Measurements from ENCODE around the gene TBCA.

TBCA gene, protein sequence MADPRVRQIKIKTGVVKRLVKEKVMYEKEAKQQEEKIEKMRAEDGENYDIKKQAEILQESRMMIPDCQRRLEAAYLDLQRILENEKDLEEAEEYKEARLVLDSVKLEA

DNA sequence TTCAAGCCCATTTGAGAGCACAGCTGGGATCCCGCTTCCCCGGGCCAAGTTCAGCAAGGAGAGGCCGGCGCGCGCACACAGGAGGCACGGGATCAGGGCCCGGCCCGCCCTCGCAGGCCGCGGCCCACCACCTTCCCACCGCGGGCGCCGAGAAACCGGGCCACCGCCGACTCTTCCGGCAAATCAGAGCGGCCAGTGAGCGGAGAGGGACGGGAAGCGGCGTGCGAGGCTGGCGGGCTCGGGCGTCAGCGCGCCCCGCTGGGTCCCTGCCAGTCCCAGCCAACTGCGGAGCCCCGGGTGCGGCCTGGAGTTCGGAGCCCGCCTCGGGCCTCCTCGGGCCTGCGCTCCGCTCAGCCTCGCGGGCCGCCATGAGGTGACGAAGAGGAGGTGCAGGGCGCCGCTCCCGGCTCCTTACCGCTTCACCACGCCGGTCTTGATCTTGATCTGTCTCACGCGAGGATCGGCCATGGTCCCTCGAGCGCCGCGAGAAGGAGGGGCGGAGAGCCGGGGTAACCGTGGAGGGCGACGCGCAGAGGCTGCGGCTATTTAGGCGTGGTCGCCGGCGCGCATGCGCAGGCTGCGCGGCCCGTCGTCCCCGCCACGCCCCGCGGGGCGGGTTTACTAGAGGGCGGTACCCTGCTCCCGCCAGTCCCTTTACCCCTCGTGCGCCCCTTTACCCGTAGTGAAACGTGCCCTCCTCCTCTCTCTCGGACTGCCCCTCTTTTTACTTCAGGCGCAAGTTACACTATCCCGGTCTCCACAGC, at the start of gene TBCA:
Gene TBCA (minus strand): TSS at position 550 of the 764 bp plus-strand sequence. CDS start 82 bp downstream, at position 468.
- DNase-seq (ENCODE audit: low spot score): peak; percentile 90

DNA sequence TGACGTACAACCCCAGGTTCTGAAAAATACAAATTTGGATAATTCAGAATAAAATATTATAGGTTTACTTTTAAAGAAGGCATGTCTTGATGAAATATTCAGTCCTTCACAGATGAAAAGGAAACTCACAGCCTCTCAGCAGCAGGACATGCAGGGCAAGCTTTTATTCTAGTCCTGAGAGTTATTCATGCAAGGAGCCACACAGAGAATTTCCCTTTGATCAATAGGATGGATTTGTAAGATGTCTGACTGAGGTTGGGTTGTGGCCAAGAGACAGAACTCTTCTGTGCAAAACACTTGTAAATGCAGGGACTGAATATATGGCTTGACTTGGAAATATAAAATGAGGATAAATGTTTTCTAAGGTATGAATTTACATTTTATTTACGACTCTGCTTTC, 48.8 kb upstream of the TBCA start:
- DNase-seq (ENCODE audit: low spot score): no peak

DNA sequence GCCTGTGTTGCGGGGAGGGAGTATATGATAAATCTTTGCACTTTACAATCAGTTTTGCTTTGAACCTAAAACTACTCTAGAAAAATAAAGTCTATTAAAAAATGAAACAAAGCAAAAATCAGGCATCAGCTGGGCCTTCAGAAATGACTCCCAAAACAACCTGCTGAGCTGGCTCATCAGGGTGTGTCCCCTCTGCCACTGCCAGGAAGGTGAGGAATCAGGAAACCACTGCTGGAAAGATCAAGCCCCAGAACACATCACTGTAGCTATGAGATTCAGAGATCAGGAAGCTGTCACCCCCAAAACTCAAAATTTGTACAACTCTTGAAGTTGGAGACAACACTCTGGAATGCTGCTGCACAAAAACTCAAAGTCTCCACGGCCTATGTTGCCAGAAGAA, 40.5 kb upstream of the TBCA start:
- DNase-seq (ENCODE audit: low spot score): no peak

DNA sequence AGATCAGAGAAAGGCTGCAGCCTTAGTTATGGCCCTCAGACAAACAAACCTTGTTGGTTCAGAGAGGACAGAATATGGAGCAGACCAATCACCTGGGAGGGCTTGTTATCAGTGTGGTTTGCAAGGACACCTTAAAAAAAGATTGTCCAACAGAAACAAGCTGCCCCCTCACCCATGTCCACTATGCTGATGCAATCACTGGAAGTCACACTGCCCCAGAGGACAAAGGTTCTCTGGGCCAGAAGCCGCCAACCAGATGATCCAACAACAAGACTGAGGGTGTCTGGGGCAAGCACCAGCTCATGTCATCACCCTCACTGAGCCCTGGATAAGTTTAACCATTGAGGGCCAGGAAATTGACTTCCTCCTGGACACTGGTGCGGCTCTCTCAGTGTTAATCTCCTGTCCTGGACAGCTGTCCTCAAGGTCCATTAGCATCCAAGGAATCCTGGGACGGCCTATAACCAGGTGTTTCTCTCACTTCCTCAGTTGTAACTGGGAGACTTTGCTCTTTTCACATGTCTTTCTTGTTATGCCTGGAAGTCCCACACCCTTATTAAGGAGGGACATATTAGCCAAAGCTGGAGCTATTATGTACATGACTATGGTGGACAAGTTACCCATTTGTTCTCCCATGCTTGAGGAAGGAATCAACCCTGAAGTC, 36.9 kb upstream of the TBCA start:
- no peak for DNase-seq (ENCODE audit: low spot score)

DNA sequence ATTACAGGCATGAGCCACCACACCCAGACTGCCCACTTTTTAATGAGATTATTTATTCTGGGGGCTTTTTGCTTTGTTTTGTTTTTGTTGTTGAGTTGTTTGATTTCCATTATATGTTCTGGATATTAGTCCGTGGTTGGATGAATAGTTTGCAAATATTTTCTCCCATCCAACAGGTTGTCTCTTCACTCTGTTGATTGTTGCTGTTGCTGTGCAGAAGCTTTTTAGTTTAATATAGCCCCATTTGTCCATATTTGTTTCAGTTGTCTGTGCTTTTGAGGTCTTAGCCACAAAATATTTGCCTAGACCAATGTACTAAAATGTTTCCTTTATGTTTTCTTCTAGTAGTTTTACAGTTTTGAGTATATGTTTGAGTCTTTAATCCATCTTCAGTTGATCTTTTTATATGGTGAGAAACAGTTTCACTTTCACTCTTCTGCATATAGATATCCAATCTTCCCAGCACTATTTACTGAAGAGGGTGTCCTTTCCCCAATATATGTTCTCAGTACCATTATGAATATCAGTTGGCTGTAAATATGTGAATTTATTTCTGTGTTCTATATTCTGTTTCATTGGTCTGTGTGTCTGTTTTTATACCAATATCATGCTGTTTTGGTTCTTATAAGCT, 30.2 kb upstream of the TBCA start:
- DNase-seq (ENCODE audit: low spot score): no peak

DNA sequence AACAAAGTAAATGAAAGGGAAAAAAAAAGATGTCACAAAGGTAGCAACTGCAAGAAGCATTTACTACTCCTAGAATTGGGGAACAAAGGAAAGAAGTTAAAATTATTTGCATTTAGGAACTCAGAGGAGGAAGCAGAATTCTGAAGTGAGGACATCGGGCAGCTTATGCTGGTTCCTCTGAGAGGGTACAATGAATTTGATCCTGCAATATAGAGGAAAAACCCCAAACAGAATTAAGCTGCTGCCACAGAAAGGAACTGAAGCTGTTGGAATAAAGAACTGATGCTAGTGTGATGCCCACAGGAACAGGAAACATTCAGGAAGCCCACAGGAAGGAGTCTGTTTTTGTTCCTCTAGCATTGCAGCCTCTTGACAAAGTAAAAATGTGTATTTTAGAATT, 22.3 kb upstream of the TBCA start:
- no peak for DNase-seq (ENCODE audit: low spot score)

DNA sequence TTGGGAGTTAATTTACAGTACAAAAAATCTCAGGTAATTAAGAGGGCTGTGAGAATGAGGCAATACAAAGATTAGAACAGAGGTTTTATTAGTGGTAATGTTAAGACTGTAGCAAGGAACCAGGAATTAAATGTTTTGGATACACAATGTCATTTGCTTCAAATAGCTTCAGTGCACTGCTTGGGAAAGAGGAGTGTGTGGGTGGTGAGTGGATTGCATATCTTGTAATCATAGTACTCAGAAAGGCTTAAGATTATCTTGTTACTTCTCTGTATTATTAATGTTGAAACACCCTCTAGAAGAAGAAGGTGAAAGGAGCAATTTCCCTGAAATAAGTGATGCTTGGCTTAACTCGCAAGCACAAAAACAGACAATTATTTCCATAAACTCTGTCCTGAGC, 21.0 kb upstream of the TBCA start:
- DNase-seq (ENCODE audit: low spot score): no peak

DNA sequence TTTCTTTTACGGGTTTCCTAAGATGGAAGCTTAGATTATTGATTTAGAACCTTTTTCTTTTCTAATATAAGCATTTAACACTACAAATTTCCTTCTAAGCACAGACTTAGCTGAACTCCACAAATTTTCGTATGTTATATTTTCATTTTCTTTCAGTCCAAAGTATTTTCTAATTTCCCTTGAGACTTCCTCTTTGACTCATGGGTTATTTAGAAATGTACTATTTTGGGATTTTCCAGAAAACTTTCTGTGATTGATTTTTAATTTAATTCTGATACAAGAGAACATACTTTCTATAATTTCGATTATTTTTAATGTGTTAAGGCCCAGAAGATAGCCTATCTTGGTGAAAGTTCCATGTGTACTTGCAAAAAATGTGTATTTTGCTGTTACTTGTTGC, 19.7 kb upstream of the TBCA start:
- no peak for DNase-seq (ENCODE audit: low spot score)

DNA sequence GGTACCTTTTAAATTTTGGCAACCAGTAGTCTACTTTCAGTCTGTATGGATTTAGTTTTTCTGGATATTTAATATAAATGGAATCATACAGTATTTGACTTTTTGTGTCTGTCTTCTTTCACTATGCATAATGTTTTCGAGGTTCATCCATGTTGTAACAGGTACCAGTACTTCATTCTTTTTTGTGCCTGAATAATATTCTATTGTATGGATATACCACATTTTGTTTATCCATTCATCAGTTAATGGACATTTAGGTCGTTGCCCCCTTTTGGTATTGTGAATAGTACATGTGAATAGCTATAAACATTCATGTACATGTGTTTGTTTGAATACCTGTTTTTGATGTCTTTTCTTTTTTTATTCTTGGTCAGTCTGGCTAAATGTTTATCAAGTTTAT, 19.1 kb upstream of the TBCA start:
- no peak for DNase-seq (ENCODE audit: low spot score)

DNA sequence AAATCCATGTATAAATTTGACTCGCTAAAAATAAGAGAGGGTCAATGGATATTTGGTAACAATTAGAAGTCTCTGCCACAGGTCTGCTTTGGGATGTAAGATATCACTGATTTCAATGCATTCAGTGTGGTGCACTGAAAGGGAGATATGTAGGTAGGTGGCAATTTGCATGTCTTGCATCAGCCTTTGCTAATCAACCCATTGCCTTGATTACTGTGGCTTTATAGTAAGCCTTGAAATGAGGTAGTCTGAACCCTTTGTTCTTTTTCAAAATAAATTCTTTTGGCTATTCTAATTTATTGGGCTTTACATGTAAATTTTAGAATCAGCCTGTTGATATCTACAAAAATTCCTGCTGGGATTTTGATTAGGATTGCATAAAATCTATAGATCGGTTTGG, 15.8 kb upstream of the TBCA start:
- DNase-seq (ENCODE audit: low spot score): no peak

DNA sequence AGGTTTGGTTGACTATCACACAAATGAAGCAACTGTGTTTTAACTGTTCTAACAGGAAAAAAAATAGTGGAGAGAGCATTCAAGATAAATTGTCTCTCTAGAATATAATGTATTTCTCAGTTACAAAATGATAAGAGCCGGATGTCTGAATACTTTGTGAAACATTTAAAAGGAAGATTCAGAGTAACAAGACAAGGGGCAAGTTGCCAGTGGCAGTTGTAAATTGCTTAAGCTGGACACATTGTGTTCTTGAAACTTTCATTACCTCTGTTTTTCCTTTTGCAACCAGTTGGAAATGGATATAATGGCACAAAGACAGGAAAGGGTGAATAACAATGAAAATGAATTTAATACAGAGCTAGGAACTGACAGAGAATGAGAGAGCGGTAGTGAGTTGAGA, 15.2 kb upstream of the TBCA start:
- no peak for DNase-seq (ENCODE audit: low spot score)

DNA sequence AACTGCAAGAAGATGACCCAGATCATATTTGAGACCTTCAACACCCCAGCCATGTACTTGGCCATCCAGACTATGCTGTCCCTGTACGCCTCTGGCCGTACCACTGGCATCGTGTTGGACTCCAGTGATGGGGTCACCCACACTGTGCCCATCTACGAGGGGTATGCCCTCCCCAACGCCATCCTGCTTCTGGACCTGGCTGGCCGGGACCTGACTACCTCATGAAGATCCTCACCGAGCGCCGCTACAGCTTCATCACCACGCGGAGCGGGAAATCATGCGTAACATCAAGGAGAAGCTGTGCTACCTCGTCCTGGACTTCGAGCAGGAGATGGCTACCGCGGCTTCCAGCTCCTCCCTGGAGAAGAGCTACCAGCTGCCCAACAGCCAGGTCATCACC, 9.1 kb upstream of the TBCA start:
- DNase-seq (ENCODE audit: low spot score): no peak

DNA sequence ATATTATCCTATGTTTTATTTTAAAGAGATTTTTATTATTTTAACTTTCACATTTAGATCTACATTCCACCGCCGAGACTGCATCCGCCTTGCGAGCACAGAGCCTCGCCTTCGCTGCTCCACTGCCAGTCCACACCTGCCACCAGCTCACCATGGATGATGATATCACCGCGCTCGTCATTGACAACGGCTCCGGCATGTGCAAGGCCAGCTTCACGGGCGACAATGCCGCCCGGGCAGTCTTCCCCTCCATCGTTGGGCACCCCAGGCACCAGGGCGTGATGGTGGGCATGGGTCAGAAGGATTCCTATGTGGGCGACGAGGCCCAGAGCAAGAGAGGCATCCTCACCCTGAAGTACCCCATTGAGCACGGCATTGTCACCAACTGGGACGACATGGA, 8.6 kb upstream of the TBCA start:
- no peak for DNase-seq (ENCODE audit: low spot score)

DNA sequence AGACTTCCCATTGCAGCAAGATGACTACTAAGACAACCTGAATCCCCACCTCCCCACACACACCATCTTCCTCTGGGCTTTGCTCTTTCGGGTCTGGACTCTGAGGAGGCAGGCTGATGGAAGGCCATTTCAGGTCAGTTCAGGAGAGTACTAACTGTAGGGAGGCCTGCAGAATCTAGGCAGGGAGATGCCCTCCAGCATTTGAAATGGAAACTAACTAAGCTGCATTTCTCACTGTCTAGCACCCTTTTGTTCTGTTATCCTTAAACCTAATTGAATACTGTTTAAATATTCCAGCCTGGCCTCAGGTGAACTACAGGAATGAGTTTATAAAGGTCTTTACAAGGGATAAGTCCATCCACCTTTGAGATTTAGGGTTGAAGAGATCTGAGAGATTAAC, 4.9 kb upstream of the TBCA start:
- no peak for DNase-seq (ENCODE audit: low spot score)

DNA sequence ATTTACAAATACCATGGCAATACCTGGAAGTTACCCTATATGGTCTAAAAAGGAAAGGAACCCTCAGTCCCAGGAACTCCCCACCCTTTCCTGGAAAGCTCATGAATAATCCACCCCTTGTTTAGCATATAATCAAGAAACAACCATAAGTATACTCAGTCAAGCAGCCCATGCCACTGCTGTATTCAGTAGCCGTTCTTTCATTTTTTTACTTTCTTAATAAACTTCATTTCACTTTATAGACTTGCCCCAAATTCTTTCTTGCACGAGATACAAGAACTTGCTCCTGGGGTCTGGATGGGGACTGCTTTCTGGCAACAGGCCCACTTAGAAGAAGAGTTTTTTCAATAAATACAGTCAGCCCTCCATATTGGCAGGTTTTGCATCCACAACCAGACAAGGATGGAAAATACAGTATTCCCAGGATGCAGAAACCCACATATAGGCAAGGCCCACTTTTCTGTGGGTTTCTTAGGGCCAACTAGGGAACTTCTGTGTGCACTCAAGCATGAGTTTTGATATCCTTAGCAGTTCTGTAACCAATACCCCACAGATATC, 2.8 kb upstream of the TBCA start:
- DNase-seq (ENCODE audit: low spot score): no peak

DNA sequence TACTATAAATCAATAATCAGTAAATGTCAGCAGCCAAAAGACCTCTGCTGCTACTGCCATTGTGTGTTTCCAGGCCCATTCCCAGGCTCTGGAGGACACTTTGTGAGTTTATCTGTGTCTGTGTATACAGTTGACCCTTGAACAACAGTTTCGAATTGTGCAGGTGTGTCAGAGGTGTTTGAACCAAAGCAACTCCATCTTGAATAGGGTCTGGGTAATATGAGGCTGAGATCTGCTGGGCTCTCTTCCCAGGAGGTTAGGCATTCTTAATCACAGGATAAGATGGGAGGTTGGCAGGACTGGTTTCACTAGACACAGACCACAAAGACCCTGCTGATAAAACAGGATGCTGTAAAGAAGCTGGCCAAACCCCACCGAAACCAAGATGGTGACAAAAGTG, 2.3 kb upstream of the TBCA start:
- DNase-seq (ENCODE audit: low spot score): no peak

DNA sequence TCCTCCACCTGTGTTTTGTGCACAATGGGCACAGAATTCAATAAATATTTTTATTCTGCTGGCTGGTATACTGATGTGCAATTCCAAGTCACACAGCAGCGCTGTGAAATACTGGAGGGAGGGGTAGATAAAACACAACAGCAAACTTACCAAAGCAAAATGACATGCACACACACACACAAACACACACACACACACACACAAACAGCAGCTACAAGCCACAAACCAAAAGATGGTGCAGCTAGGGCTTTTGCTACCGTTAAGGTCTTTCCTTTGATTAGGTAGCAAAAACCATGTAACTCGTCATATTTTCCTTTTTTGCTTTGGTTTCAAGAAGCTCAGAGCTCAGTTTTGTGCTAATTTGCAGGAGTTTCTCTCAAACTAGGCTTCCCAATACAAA, 1.8 kb upstream of the TBCA start:
- DNase-seq (ENCODE audit: low spot score): no peak

DNA sequence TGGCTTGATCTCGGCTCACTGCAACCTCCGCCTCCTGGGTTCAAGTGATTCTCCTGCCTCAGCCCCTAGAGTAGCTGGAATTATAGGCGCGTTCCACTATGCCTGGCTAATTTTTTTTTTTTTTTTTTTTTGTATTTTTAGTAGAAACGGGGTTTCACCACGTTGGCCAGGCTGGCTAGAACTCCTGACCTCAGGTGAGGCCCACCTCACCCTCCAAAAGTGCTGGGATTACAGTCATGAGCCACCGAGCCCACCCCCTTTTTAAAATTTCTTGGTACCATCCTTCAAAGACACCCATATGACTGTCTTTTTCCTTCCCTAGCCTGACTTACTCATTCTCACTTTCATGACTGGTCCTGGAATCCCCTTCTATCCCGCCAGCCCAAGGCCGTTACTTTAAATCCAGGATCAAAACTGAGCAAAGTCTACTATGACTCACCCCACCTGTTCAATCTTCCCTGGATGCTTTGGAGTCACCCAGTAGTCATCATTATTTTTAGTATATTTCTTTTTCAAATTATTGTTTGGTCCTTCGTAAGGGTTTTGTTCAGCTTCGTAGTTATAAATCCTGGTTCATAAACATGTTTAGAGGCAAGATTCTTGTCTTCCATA, 1.2 kb upstream of the TBCA start:
- no peak for DNase-seq (ENCODE audit: low spot score)

DNA sequence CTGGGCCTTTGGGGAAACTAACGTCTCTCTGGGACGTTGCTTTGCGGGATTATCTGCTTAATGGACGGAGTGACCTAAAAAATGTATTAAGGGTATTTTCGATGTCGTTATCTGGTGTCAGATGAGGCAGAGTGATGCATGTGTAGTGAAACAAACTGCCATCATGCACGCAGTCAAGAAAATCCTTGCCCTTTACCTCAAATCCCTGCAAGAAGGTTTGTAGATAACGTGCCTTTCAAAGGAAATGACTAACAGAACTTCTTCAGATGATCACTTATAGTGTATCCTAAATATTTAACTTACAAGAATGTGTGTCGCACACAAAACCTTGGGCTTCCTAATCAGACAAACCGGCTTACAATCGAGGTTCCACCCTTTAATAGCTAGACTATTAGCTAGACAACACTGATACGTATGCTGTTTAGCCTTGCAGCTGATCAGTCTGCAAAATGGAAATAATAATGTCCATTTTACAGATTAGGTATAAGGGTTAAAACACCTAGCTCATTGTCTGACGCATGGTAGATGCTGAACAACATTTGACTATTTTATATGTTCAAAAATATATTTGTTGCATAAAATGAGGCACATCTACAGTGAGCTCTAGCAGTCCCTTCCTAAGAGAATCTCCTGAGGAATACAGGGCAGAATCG, 541 bp upstream of the TBCA start:
- DNase-seq (ENCODE audit: low spot score): no peak

DNA sequence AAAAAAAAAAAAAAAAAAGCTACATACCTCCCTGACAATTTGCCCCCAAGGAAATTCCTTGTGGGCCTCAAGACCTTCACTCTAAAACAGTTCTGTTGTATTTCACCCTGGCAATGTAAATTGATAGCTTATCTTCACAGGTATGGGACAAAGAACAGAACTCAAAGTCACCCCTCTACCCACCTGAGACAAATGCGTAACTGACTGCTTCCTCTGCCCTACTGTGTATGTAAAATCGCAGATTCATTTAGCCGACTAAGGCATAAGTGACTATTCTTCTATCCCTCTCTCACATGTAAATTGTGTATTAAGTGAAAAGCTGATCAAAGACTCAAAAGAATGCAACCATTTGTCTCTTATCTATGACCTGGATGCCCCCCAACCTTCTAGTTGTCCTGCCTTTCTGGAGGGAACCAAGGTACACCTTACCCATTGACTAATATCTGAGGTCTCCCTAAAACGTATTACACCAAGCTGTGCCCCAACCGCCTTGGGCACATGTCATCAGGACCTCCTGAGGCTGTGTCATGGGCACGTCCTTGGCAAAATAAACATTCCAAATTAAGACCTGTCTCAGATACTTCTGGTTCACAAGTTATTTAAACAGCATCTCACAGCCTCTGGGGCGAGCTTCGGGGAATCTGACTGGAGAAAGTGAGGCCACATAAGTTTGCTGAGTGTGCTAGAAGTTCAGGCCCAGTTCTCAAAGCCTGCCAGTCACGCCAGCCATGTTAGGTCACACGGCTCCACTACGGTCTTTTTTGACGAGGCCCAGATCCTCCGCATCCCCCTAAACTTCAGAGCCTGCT, 954 bp downstream of the TBCA start:
- DNase-seq (ENCODE audit: low spot score): no peak

DNA sequence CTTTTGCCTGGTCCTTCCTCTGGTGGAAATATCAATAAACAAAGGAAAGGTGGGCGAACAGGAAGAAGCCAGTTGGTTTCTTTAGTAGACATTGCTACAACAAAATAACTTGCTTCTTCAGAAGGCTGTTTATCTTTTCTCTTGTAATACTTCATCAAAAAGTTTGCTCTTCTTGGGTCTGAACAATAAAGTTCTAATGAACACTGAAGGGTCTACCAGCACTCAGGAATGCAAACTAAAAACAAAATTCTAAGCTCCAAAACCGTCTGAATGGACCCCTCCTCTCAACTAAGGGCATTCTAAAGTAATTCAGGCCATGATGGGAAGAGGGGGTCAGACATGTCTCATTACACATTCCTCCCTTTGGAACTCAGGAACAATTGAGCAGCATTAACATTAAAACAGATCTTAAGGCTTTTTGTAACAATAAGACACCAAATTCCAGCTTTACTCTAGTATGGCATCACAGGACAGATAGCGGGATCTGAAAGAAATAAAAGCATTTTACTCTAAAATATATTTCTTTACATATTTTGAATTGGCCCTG, 2.3 kb downstream of the TBCA start:
- no peak for DNase-seq (ENCODE audit: low spot score)

Data from iPS-NIHi11 (cell line).